Measurements from ENCODE around the gene POU3F4. TPM values are rescaled to one million over a fixed set of nuclear protein-coding genes. Genes with fewer than 3 reads are reported as not detected.

Gene POU3F4
- polyA plus RNA-seq, 1 of the 3 experiments (the other 2 are of a cell fraction), result not detected

- DNase-seq, result peak; percentile 10
- H3K9ac ChIP-seq, result no peak overlapping the region
- POLR2A ChIA-PET, result no interaction called here
- H3K9me3 ChIP-seq, result no peaks in the 10 kb centered on the region
- no peaks in the 10 kb centered on the region for H4K20me1 ChIP-seq (ENCODE audit: insufficient read depth)
- no peaks in the 10 kb centered on the region for H3K9me2 ChIP-seq
- no peaks in the 10 kb centered on the region for H3K4me1 ChIP-seq (ENCODE audit: control insufficient read depth in 1 of 2, insufficient read depth in 2 of 2, low read depth in 1 of 2, low read length in 1 of 2)
- no peaks in the 10 kb centered on the region for H3F3A ChIP-seq (replicated peaks; ENCODE audit: insufficient read depth)
- peaks cover 43% of the 10 kb centered on the region for H3K27me3 ChIP-seq (ENCODE audit: insufficient read depth)
- H3K36me3 ChIP-seq (replicated peaks in 1 of 2; ENCODE audit: control insufficient read depth in 1 of 2, insufficient read depth in 2 of 2, low read length in 1 of 2), result no peaks in the 10 kb centered on the region
- WGBS (ENCODE audit: low lambda C conversion rate), result 19% methylated on average over 21 of the region's 36 CpGs
- no peaks in the 10 kb centered on the region for H3K79me2 ChIP-seq (ENCODE audit: insufficient read depth)
- CTCF ChIA-PET, result no interaction called here
- H2AFZ ChIP-seq (ENCODE audit: low read depth), result no peak overlapping the region
- H3K4me2 ChIP-seq, result no peak overlapping the region
- H3K4me3 ChIP-seq (ENCODE audit: low read depth in 2 of 2, low read length in 1 of 2), result no peak overlapping the region
- H3K27ac ChIP-seq (ENCODE audit: low read depth in 2 of 2, low read length in 1 of 2), result no peak overlapping the region
- TF ChIP-seq, protein P1, sequence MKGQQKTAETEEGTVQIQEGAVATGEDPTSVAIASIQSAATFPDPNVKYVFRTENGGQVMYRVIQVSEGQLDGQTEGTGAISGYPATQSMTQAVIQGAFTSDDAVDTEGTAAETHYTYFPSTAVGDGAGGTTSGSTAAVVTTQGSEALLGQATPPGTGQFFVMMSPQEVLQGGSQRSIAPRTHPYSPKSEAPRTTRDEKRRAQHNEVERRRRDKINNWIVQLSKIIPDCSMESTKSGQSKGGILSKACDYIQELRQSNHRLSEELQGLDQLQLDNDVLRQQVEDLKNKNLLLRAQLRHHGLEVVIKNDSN (IDR thresholded peaks at IDR 0.05; ENCODE audit: borderline replicate concordance, low read depth), result no peak
- TF ChIP-seq POLR2AphosphoS5 (IDR thresholded peaks at IDR 0.05; ENCODE audit: low read depth, low read length) (no peak), TCF12 (IDR thresholded peaks at IDR 0.05) (no peak), TEAD4 (IDR thresholded peaks at IDR 0.05; ENCODE audit: borderline replicate concordance, insufficient read depth) (no peak)
- TF ChIP-seq, protein P2, sequence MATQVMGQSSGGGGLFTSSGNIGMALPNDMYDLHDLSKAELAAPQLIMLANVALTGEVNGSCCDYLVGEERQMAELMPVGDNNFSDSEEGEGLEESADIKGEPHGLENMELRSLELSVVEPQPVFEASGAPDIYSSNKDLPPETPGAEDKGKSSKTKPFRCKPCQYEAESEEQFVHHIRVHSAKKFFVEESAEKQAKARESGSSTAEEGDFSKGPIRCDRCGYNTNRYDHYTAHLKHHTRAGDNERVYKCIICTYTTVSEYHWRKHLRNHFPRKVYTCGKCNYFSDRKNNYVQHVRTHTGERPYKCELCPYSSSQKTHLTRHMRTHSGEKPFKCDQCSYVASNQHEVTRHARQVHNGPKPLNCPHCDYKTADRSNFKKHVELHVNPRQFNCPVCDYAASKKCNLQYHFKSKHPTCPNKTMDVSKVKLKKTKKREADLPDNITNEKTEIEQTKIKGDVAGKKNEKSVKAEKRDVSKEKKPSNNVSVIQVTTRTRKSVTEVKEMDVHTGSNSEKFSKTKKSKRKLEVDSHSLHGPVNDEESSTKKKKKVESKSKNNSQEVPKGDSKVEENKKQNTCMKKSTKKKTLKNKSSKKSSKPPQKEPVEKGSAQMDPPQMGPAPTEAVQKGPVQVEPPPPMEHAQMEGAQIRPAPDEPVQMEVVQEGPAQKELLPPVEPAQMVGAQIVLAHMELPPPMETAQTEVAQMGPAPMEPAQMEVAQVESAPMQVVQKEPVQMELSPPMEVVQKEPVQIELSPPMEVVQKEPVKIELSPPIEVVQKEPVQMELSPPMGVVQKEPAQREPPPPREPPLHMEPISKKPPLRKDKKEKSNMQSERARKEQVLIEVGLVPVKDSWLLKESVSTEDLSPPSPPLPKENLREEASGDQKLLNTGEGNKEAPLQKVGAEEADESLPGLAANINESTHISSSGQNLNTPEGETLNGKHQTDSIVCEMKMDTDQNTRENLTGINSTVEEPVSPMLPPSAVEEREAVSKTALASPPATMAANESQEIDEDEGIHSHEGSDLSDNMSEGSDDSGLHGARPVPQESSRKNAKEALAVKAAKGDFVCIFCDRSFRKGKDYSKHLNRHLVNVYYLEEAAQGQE (IDR thresholded peaks at IDR 0.05; ENCODE audit: low read depth, low read length), result no peak
Observed at GRCh38 chrX:83510510-83511062, 2.5 kb downstream of the POU3F4 start.

GRCh38 chrX:83511208-83511607 lies 3.1 kb downstream of the POU3F4 start:
- Histone ChIP-seq H3K4me2 (no peak overlapping the region), H3K9ac (no peak overlapping the region)
- CTCF ChIA-PET, result no interaction called here
- TF ChIP-seq, protein P1 (IDR thresholded peaks at IDR 0.05; ENCODE audit: borderline replicate concordance, low read depth), result no peak
- TF ChIP-seq TAF1 (IDR thresholded peaks at IDR 0.05; ENCODE audit: borderline replicate concordance, low read depth, low read length) (no peak), FOSL2 (IDR thresholded peaks at IDR 0.05; ENCODE audit: borderline replicate concordance, low read depth) (no peak), ELF1 (IDR thresholded peaks at IDR 0.05) (no peak), SIN3A (IDR thresholded peaks at IDR 0.05; ENCODE audit: borderline replicate concordance, low read depth, low read length) (no peak), IRF3 (IDR thresholded peaks at IDR 0.05; ENCODE audit: low read depth, low read length) (no peak), POLR2AphosphoS5 (IDR thresholded peaks at IDR 0.05; ENCODE audit: low read depth, low read length) (no peak), EP300 (IDR thresholded peaks at IDR 0.05; ENCODE audit: borderline replicate concordance in 1 of 2, low read depth in 1 of 2, low read length in 1 of 2) (no peak)
- TF ChIP-seq, protein P3, sequence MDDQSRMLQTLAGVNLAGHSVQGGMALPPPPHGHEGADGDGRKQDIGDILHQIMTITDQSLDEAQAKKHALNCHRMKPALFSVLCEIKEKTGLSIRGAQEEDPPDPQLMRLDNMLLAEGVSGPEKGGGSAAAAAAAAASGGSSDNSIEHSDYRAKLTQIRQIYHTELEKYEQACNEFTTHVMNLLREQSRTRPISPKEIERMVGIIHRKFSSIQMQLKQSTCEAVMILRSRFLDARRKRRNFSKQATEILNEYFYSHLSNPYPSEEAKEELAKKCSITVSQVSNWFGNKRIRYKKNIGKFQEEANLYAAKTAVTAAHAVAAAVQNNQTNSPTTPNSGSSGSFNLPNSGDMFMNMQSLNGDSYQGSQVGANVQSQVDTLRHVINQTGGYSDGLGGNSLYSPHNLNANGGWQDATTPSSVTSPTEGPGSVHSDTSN (IDR thresholded peaks at IDR 0.05), result no peak
- TF ChIP-seq, protein P4, sequence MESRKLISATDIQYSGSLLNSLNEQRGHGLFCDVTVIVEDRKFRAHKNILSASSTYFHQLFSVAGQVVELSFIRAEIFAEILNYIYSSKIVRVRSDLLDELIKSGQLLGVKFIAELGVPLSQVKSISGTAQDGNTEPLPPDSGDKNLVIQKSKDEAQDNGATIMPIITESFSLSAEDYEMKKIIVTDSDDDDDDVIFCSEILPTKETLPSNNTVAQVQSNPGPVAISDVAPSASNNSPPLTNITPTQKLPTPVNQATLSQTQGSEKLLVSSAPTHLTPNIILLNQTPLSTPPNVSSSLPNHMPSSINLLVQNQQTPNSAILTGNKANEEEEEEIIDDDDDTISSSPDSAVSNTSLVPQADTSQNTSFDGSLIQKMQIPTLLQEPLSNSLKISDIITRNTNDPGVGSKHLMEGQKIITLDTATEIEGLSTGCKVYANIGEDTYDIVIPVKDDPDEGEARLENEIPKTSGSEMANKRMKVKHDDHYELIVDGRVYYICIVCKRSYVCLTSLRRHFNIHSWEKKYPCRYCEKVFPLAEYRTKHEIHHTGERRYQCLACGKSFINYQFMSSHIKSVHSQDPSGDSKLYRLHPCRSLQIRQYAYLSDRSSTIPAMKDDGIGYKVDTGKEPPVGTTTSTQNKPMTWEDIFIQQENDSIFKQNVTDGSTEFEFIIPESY (IDR thresholded peaks at IDR 0.05; ENCODE audit: borderline replicate concordance, low read depth), result no peak

More at GRCh38 chrX:83511208-83511607, 3.1 kb downstream of the POU3F4 start:
- Histone ChIP-seq H3K27ac (ENCODE audit: low read depth in 2 of 2, low read length in 1 of 2) (no peak overlapping the region), H2AFZ (ENCODE audit: low read depth) (no peak overlapping the region), H3F3A (replicated peaks; ENCODE audit: insufficient read depth) (no peaks in the 10 kb centered on the region), H3K4me1 (ENCODE audit: control insufficient read depth in 1 of 2, insufficient read depth in 2 of 2, low read depth in 1 of 2, low read length in 1 of 2) (no peaks in the 10 kb centered on the region), H3K9me3 (no peaks in the 10 kb centered on the region), H3K79me2 (ENCODE audit: insufficient read depth) (no peaks in the 10 kb centered on the region), H3K4me3 (ENCODE audit: low read depth in 2 of 2, low read length in 1 of 2) (no peak overlapping the region), H4K20me1 (ENCODE audit: insufficient read depth) (no peaks in the 10 kb centered on the region), H3K36me3 (replicated peaks in 1 of 2; ENCODE audit: control insufficient read depth in 1 of 2, insufficient read depth in 2 of 2, low read length in 1 of 2) (no peaks in the 10 kb centered on the region), H3K9me2 (no peaks in the 10 kb centered on the region), H3K27me3 (ENCODE audit: insufficient read depth) (peaks cover 36% of the 10 kb centered on the region)
- peak; percentile 21 for DNase-seq
- WGBS (ENCODE audit: low lambda C conversion rate), result under 1% methylated on average over 12 of the region's 17 CpGs
- POLR2A ChIA-PET, result no interaction called here

Measured in SK-N-SH (cell line).